ENCODE data around the gene GNG12.

DNA sequence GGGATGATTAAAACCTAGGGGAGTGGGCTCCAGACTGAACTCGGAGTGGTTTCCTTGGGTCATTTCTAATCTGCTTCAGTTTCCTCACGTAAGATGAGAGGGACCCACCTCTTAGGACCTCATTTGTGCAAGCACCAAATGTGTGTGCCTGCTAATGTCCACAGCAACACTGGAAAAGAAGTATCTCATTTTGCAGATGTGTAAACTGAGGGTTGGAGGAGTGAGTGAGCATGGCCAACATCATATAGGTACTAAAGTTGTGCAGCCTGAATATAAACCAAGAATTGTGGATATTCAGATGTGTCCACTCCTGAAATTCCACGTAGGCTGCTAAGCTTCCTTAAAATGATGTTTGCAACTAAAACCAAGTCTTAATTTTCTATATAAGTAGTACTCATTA is 96.5 kb downstream of the GNG12 start:
- TF ChIP-seq, protein P1, sequence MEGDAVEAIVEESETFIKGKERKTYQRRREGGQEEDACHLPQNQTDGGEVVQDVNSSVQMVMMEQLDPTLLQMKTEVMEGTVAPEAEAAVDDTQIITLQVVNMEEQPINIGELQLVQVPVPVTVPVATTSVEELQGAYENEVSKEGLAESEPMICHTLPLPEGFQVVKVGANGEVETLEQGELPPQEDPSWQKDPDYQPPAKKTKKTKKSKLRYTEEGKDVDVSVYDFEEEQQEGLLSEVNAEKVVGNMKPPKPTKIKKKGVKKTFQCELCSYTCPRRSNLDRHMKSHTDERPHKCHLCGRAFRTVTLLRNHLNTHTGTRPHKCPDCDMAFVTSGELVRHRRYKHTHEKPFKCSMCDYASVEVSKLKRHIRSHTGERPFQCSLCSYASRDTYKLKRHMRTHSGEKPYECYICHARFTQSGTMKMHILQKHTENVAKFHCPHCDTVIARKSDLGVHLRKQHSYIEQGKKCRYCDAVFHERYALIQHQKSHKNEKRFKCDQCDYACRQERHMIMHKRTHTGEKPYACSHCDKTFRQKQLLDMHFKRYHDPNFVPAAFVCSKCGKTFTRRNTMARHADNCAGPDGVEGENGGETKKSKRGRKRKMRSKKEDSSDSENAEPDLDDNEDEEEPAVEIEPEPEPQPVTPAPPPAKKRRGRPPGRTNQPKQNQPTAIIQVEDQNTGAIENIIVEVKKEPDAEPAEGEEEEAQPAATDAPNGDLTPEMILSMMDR (conservative IDR thresholded peaks at IDR 0.05; ENCODE audit: low read length): no peak
- no peak for TF ChIP-seq EZH2phosphoT487 (IDR thresholded peaks at IDR 0.05; ENCODE audit: borderline replicate concordance)
